T-helper 2 cell treated with Interferon-gamma antibody and Interleukin-4, amounts not matched to agents 5 μg/mL and 100 μg/mL, for 36 hours (primary cell): ENCODE results near the gene IL36G.

Source experiments
- DNase-seq: peaks from one replicate; pipeline ENCODE4 v3.0.0; 2021; ENCODE audit warnings: low spot score
- H3K27ac Mint-ChIP-seq: one replicate; pipeline ENCODE4 v1.8.0; 2021; ENCODE audit warnings: mild to moderate bottlenecking, mixed read lengths
- H3K27me3 Mint-ChIP-seq: one replicate; pipeline ENCODE4 v1.8.0; 2021; ENCODE audit warnings: low read depth, mixed read lengths
- H3K36me3 Mint-ChIP-seq: one replicate; pipeline ENCODE4 v1.8.0; 2021; ENCODE audit warnings: low read depth, mixed read lengths
- H3K4me1 Mint-ChIP-seq: one replicate; pipeline ENCODE4 v1.8.0; 2021; ENCODE audit warnings: low read depth, mixed read lengths
- H3K4me3 Mint-ChIP-seq: one replicate; pipeline ENCODE4 v1.8.0; 2022; ENCODE audit warnings: mild to moderate bottlenecking, moderate library complexity, mixed read lengths
- H3K9me3 Mint-ChIP-seq: one replicate; pipeline ENCODE4 v1.8.0; 2021; ENCODE audit warnings: mixed read lengths

IL36G gene

DNA sequence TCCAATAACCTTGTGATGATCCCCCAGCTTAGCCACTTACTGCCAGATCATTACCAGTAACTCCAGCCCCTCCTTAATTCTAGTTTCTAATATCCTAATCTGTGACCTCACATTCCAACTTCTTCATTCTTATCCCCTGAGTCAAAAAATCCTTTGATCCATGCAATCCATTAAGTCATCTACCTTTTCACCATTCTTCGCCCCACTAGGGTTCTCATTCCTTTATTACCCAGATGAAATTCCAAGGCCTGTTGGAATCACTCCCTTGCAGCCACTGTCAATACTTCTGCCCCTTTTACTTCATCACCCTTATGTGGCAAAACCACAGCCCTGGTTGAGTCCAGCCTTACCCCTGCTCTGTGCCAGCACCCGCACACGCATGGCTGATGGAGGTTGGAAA, 20.3 kb upstream of the IL36G start:
- no peak for DNase-seq
- H3K27me3 Mint-ChIP-seq = peaks cover 10% of the 10 kb centered on the region
- H3K4me1 Mint-ChIP-seq = no peaks in the 10 kb centered on the region

DNA sequence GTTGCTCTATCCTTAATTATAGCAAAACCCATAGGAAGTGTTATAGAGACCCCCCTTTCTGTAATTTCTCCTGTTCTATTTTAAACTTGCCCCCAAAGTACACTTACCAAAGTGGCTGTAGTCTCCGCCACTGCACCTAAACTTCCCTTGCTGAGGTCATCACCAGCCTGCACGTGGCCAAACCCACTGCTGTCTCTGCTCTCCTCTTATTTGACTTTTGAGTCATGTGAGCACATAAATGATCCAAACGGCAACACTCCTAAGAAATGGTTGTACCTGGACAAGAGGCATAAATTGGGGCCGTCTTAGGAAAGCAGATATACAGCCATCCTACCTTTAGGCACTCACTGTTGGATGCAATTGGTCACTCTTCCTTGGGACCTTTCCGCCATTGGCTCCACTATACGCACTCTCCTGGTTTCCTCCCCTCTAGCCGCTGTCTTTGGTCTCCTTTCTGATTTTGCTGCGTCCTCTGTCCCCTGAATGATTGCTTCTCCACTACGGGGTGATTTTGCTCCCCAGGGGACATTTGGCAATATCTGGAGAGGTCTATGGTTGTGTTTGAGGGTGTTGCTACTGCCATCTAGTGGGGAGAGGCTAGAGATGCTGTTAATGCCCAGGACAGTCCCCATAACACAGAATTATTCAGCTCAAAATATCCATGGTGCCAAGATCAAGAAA, 19.2 kb upstream of the IL36G start:
- Mint-ChIP-seq H3K9me3 (no peaks in the 10 kb centered on the region), H3K4me1 (no peaks in the 10 kb centered on the region), H3K27me3 (peaks cover 8% of the 10 kb centered on the region), H3K36me3 (no peaks in the 10 kb centered on the region), H3K4me3 (no peak overlapping the region), H3K27ac (no peak overlapping the region)
- no peak for DNase-seq

More for the DNA sequence above, 20.3 kb upstream of the IL36G start:
- Mint-ChIP-seq H3K36me3 (no peaks in the 10 kb centered on the region), H3K4me3 (no peak overlapping the region), H3K27ac (no peak overlapping the region), H3K9me3 (no peaks in the 10 kb centered on the region)

DNA sequence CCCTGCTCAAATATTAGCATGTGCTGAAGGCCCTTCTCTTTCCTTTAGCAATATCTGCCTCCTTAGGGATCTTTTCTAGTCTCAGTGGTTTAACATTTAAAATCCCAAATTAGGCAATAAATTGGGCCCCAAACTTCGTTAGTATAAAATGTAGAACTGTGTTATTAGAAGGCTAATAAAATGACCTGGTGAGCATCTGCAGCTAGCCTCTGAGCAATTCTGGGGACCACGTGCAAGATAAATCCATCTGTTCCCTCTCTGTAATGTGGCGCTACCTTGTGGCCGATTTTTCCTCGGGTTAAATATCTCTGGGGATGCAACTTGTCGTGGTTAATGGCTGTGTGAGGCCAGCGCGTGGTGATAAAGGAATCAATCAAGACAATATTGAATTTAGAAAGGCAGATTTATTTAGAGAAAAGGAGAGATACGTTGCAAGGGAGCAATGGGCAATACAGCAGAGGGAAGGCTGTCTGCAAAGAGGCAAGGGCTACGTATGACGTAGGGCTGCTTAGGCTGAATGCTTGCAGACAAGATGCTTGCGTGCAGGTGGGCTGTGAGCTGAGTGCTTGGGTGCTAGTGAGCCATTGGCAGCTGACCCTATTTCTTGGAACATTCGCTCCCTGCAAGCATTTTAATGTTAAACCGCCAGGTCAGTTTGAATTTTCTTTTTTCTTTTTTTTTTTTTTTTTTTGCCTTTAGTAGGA, 18.5 kb upstream of the IL36G start:
- Mint-ChIP-seq H3K27me3 (peaks cover 11% of the 10 kb centered on the region), H3K4me3 (no peak overlapping the region), H3K36me3 (no peaks in the 10 kb centered on the region), H3K27ac (no peak overlapping the region), H3K4me1 (no peaks in the 10 kb centered on the region), H3K9me3 (no peaks in the 10 kb centered on the region)
- no peak for DNase-seq

DNA sequence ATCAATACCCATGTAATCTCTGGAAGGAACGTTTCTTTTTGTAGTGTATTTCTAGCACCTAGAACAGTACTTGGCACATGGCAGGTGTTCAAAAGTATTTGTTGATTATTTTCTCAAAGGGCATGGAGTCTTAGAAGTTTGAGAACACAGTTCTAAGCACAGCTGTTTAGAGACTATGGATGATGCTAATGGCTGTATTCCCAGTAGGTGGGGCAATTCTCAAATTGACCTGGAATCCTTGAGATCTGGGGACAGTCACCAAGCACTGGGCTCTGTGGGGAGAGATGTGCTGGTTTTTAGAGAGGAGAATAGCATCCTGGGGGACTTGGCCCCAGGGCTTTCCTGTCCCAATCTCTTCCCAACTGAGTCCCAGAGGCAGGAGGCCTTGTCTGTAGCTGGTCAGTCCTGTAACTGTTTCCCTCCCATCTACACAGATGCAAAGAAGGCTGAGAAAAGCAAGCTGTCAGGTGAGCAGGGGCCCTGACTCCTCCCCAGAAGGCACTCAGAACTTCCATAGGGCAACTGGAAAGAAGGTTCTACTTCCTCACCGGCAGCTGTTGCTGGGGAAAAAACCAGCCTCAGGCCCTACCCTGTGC, 17.5 kb upstream of the IL36G start:
- Mint-ChIP-seq H3K4me3 (no peak overlapping the region), H3K36me3 (no peaks in the 10 kb centered on the region)

DNA sequence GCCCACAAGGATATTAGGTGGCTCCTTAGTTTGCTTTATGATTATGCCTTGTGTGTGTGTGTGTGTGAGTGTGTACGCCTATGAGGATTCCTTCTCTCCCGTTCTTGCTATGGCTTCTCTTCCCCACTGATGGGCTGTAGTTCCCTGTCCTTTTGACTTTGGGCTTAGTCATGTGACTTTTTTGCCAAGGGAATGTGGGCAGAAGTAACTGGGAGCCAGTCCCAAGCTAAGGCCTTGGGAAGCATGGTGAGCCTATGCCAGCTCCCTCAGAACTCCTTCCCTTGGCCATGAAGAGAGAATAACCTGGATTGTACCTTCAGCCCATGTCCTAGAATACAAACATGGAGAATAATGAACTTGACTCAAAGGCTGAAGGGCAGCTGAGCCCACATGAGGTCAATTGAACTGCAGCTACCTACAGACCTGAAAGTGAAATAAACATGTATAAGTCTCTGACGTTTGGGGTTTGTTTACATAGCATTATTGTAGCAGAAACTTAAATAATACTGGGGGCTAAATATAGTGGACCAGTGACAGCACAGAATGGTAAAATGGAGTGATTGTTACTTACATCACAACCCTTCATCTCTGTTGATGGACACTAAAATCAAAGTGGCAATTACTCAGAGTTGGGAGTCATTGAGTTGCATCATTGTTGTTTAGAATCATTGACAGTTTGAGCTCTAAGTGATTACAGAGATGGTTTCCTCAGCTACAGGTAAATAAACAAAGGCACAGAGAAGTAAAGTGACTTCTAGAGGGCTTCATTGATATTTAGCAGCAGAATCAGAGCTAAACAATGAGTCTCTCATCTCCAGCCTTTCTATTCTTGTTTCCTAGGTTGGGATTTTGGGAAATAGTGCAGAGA, 15.3 kb upstream of the IL36G start:
- Mint-ChIP-seq H3K27me3 (peaks cover 20% of the 10 kb centered on the region), H3K4me1 (no peaks in the 10 kb centered on the region), H3K9me3 (no peaks in the 10 kb centered on the region), H3K36me3 (no peaks in the 10 kb centered on the region), H3K27ac (no peak overlapping the region), H3K4me3 (no peak overlapping the region)
- no peak for DNase-seq

More for the DNA sequence above, 17.5 kb upstream of the IL36G start:
- no peaks in the 10 kb centered on the region for H3K4me1 Mint-ChIP-seq
- DNase-seq = no peak
- no peaks in the 10 kb centered on the region for H3K9me3 Mint-ChIP-seq
- H3K27ac Mint-ChIP-seq = no peak overlapping the region
- H3K27me3 Mint-ChIP-seq = peaks cover 9% of the 10 kb centered on the region

DNA sequence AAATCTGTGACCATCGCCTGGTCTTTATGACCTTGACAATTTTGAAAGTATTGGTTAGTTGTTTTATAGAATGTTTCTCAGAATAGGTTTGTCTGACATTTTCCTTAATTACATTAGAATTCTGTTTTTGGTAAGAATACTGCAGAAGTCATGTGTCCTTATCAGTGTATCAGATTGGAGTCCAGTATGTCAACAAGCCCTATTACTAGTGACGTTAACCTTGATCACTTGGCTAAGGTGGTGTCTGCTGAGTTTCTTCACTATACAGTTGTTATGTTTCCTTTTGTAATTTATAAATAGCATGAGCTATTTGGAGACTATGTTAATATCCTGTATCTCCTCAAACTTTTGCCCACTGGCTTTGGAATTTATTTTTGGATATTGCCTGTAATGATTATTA, 10.8 kb upstream of the IL36G start:
- Mint-ChIP-seq H3K27me3 (peaks cover 35% of the 10 kb centered on the region), H3K9me3 (peaks cover 5% of the 10 kb centered on the region), H3K36me3 (no peaks in the 10 kb centered on the region), H3K4me3 (no peak overlapping the region), H3K27ac (no peak overlapping the region), H3K4me1 (peaks cover 4% of the 10 kb centered on the region)
- no peak for DNase-seq

DNA sequence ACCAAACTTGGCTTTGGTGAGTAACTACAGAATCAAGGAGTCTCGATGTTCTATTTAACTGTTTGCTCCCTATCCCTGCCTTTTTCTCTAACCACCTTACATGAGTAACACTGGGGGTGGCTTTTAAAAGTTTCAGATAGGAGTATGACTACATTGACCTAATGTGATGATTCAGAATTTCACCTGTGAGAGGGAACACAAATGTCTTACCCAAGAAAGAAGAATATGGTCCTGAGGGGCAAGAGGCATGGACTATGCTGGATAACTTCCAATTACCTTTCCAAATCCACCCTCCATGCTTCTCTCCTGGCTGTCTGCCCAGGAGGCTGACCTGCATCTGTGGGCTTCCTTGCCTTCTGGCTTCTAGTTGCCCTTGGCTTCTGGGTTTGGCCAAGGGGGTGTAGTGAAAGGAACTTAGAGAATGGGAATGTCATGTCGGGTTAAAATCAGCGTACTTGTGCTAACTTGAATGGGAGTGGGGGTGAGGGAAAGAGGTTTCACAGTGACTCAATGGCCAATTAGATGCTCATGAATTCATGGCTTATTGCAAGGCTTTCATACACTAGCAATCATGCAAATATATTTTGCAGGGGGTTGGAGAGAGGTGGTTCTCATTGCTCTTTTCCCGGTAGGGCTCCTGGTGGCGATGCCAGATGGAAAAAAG, 5.3 kb upstream of the IL36G start:
- Mint-ChIP-seq H3K27me3 (peaks cover 29% of the 10 kb centered on the region), H3K4me3 (no peak overlapping the region), H3K27ac (no peak overlapping the region), H3K9me3 (peaks cover 5% of the 10 kb centered on the region), H3K4me1 (peaks cover 4% of the 10 kb centered on the region), H3K36me3 (no peaks in the 10 kb centered on the region)
- no peak for DNase-seq

DNA sequence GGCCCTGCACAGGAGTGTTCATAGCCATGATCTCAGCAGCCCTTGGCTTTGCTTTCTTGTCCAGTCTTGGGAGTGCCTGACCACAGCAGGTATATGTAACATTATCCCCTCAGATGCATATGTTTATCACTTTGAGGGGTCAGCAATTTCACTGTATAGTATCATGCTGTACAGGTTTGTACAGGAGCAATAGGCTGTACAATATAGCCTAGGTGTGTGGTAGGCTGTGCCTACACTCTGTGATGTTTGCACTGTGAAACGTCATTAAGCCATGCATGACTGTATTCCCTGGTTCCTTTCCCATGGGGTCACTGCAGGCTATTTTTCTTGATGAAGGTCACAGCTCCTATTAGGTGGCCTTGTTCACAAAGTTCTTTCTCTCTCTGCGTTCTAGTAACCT, 4.7 kb upstream of the IL36G start:
- H3K9me3 Mint-ChIP-seq = peaks cover 5% of the 10 kb centered on the region
- DNase-seq = no peak
- no peaks in the 10 kb centered on the region for H3K36me3 Mint-ChIP-seq
- peaks cover 27% of the 10 kb centered on the region for H3K27me3 Mint-ChIP-seq
- H3K4me3 Mint-ChIP-seq = no peak overlapping the region
- peaks cover 4% of the 10 kb centered on the region for H3K4me1 Mint-ChIP-seq
- H3K27ac Mint-ChIP-seq = no peak overlapping the region

DNA sequence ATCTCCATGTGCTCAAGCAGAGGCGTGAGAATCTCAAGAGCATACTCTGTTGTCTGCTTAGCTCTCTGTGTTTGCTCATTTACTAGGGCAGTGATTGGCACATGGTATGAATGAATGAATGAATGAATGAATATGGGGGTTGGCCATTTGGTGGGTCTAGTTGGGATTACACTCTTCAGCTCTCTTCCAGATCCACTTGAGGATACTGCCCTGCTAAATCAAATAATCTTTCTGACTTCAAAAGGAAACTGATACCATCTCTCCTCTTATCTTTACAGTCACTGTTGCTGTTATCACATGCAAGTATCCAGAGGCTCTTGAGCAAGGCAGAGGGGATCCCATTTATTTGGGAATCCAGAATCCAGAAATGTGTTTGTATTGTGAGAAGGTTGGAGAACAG, 1.9 kb downstream of the IL36G start:
- H3K27me3 Mint-ChIP-seq = peaks cover 9% of the 10 kb centered on the region
- no peaks in the 10 kb centered on the region for H3K9me3 Mint-ChIP-seq
- no peaks in the 10 kb centered on the region for H3K36me3 Mint-ChIP-seq
- H3K4me3 Mint-ChIP-seq = no peak overlapping the region
- no peak overlapping the region for H3K27ac Mint-ChIP-seq
- H3K4me1 Mint-ChIP-seq = peaks cover 20% of the 10 kb centered on the region
- DNase-seq = no peak

DNA sequence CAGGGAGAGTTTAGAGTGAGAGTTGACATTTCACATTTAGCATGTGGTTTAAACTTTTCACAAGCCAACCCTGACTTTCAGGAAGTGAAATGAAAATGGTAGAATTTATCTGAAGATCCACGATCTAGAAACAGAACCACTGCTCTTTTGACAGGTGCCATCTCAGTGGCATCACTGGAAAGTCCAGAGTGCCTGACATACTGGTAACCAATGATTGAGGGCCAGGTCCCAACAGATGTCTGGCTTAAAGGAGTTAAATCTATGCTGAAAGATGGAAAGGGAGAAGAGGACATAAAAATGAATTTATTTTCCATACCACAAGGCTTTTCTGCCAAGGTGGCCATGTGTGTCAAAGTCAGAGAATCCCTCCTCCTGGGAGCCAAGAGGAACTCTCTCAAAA, 2.7 kb downstream of the IL36G start:
- Mint-ChIP-seq H3K9me3 (no peaks in the 10 kb centered on the region), H3K27ac (no peak overlapping the region), H3K36me3 (no peaks in the 10 kb centered on the region), H3K4me3 (peak overlapping the region; percentile 24), H3K4me1 (peaks cover 25% of the 10 kb centered on the region), H3K27me3 (peaks cover 9% of the 10 kb centered on the region)
- peak; percentile 37 for DNase-seq

DNA sequence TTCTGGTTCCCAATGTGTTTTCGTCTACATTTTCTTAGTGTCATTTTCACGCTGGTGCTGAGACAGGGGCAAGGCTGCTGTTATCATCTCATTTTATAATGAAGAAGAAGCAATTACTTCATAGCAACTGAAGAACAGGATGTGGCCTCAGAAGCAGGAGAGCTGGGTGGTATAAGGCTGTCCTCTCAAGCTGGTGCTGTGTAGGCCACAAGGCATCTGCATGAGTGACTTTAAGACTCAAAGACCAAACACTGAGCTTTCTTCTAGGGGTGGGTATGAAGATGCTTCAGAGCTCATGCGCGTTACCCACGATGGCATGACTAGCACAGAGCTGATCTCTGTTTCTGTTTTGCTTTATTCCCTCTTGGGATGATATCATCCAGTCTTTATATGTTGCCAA, 7.3 kb downstream of the IL36G start:
- H3K27me3 Mint-ChIP-seq = no peaks in the 10 kb centered on the region
- H3K9me3 Mint-ChIP-seq = peaks cover 20% of the 10 kb centered on the region
- H3K4me1 Mint-ChIP-seq = peaks cover 25% of the 10 kb centered on the region
- peak; percentile 47 for DNase-seq
- H3K27ac Mint-ChIP-seq = peak overlapping the region; percentile 68
- peak overlapping the region; percentile 4 for H3K4me3 Mint-ChIP-seq
- peaks cover 5% of the 10 kb centered on the region for H3K36me3 Mint-ChIP-seq

DNA sequence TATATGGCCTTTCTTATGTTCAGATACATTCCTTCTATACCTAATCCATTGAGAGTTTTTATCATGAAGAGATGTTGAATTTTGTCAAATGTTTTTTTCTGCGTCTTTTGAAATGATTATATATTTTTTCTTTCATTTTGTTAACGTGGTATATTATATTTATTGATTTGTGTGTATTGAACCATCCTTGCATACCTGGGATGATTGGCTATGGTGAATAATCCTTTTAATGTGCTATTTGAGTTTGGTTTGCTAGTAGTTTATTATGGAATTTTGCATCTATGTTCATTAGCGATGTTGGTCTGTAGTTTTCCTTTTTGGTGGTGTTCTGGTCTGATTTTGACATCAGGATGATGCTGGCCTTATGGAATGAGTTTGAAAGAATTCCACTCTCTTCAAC, 11.8 kb downstream of the IL36G start:
- Mint-ChIP-seq H3K9me3 (peaks cover 51% of the 10 kb centered on the region), H3K4me1 (peaks cover 19% of the 10 kb centered on the region), H3K4me3 (no peak overlapping the region), H3K27ac (no peak overlapping the region), H3K27me3 (no peaks in the 10 kb centered on the region), H3K36me3 (peaks cover 18% of the 10 kb centered on the region)
- no peak for DNase-seq

DNA sequence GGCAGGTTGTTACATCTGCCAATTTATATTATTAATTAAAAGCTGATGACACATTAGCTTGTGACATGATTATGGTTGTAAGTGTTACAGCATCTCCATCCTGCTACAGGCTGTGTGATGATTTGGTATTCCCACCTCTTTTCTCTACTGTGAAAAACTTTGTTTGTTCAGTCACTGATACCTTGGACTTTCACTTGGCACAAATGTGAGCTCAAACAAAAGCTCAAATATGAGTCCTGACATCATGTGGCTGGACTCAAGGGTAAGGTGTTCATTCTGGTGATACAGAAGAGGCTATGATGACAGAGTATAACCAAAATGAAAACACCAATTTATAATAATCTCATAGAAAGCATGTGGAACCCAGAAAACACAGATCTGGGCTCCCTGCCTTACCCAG, 16.0 kb downstream of the IL36G start:
- Mint-ChIP-seq H3K27ac (no peak overlapping the region), H3K27me3 (no peaks in the 10 kb centered on the region), H3K4me1 (peaks cover 30% of the 10 kb centered on the region), H3K36me3 (peaks cover 18% of the 10 kb centered on the region), H3K4me3 (no peak overlapping the region), H3K9me3 (peaks cover 47% of the 10 kb centered on the region)
- DNase-seq = no peak
